RWPE1 (cell line): Measurements from ENCODE around the gene KLHL1.

Experiments
- CTCF ChIA-PET: fragments of 350-600 bp; sonication (Branson Sonifier 250); formaldehyde crosslinking; extraction: SDS; loops from one replicate; lab custom pipeline; 2021; lab: Yijun Ruan, JAX
- POLR2A ChIA-PET: fragments of 400-600 bp; formaldehyde crosslinking; extraction: SDS; loops from one replicate; lab custom pipeline; 2020; ENCODE audit warnings: antibody characterized with exemption; ENCODE audit not compliant: low non-redundant PET; lab: Yijun Ruan, JAX
- DNase-seq: peaks from one replicate; pipeline ENCODE4 v3.0.0; 2012; ENCODE audit warnings: low spot score
- H3K27ac ChIP-seq: fragments of 450-650 bp; 2 replicates; pipeline ENCODE4 v1.5.1; 2017
- CTCF ChIP-seq: fragments of 450-650 bp; conservative IDR thresholded peaks from 2 replicates; pipeline ENCODE4 v1.5.1; 2017; ENCODE audit warnings: low read depth, mild to moderate bottlenecking

KLHL1 gene

GRCh38 chr13:69935043-69935442 lies 173.2 kb downstream of the KLHL1 start:
- ChIA-PET POLR2A (no interaction called here), CTCF (no interaction called here)
- no peak overlapping the region for H3K27ac ChIP-seq
- DNase-seq, result no peak
- TF ChIP-seq CTCF, result no peak

- no peak for TF ChIP-seq CTCF
- H3K27ac ChIP-seq, result no peak overlapping the region
- no peak for DNase-seq
- ChIA-PET CTCF (no interaction called here), POLR2A (no interaction called here)
Observed at GRCh38 chr13:69928262-69928661, 180.0 kb downstream of the KLHL1 start.

- ChIA-PET POLR2A (no interaction called here), CTCF (no interaction called here)
- DNase-seq, result no peak
- TF ChIP-seq CTCF, result no peak
- H3K27ac ChIP-seq, result no peak overlapping the region
Observed at GRCh38 chr13:69921156-69921555, 187.1 kb downstream of the KLHL1 start.

- CTCF ChIA-PET, result interaction anchor here (0.5 kb wide), 1 partner anchor 453 kb away, joined by 5 read pairs; no protein-coding TSS in a partner anchor
- POLR2A ChIA-PET, result no interaction called here
- no peak for TF ChIP-seq CTCF
Observed at GRCh38 chr13:69912630-69913029, 195.6 kb downstream of the KLHL1 start.

GRCh38 chr13:69910800-69911199 lies 197.5 kb downstream of the KLHL1 start:
- CTCF ChIA-PET, result interaction anchor here (0.7 kb wide), 1 partner anchor 156 kb away, joined by 4 read pairs; no protein-coding TSS in a partner anchor

More at GRCh38 chr13:69912630-69913029, 195.6 kb downstream of the KLHL1 start:
- H3K27ac ChIP-seq, result no peak overlapping the region
- no peak for DNase-seq

GRCh38 chr13:69904784-69905183 lies 203.5 kb downstream of the KLHL1 start:
- CTCF ChIA-PET, result no interaction called here
- DNase-seq, result no peak
- no peak overlapping the region for H3K27ac ChIP-seq
- no peak for TF ChIP-seq CTCF
- POLR2A ChIA-PET, result no interaction called here

More at GRCh38 chr13:69910800-69911199, 197.5 kb downstream of the KLHL1 start:
- no peak overlapping the region for H3K27ac ChIP-seq
- POLR2A ChIA-PET, result no interaction called here
- DNase-seq, result no peak
- no peak for TF ChIP-seq CTCF
